Activated CD4-positive, alpha-beta T cell treated with anti-CD3 and anti-CD28 coated beads for 36 hours (primary cell): ENCODE measurements around the gene EPC1. TPM values are rescaled to one million over a fixed set of nuclear protein-coding genes. Genes with fewer than 3 reads are reported as not detected.
"Not testable (repeated sequence)": the region's sequence is repeated elsewhere in the genome, so short reads cannot be mapped to it uniquely, and the experiment has no call there.

Experiments
- ATAC-seq: fragments of 200-7000 bp; cut with Tn5 transposase; one replicate; pipeline ENCODE4 v1.10.0; 2021; ENCODE audit warnings: mild to moderate bottlenecking, moderate library complexity
- CTCF ChIA-PET: fragments of 350-600 bp; sonication (Branson Sonifier 250); formaldehyde crosslinking; loops from one replicate; lab custom pipeline; 2021; ENCODE audit warnings: antibody characterized with exemption; lab: Charles Lee
- POLR2A ChIA-PET: fragments of 350-600 bp; sonication (Branson Sonifier 250); formaldehyde crosslinking; loops from one replicate; lab custom pipeline; 2021; ENCODE audit warnings: antibody characterized with exemption, inconsistent platforms; lab: Charles Lee
- DNase-seq: peaks from one replicate; pipeline ENCODE4 v3.0.0-alpha.2; 2020
- H3K27ac Mint-ChIP-seq: one replicate; pipeline ENCODE4 v1.8.0; 2021; ENCODE audit warnings: mixed read lengths
- H3K27me3 Mint-ChIP-seq: one replicate; pipeline ENCODE4 v1.8.0; 2021; ENCODE audit warnings: mixed read lengths
- H3K36me3 Mint-ChIP-seq: one replicate; pipeline ENCODE4 v1.8.0; 2021; ENCODE audit warnings: low read depth, mixed read lengths
- H3K4me1 Mint-ChIP-seq: one replicate; pipeline ENCODE4 v1.8.0; 2021; ENCODE audit warnings: mixed read lengths
- H3K4me3 Mint-ChIP-seq: one replicate; pipeline ENCODE4 v1.8.0; 2021; ENCODE audit warnings: mild to moderate bottlenecking, moderate library complexity, mixed read lengths
- H3K9me3 Mint-ChIP-seq: one replicate; pipeline ENCODE4 v1.8.0; 2021; ENCODE audit warnings: low read depth, mixed read lengths
- intact Hi-C, 2 experiments: fragments of 100-400 bp; cut with DNase I in 1 of 2; cut with micrococcal nuclease in 1 of 2; formaldehyde crosslinking; loops; one replicate each; pipeline versions ENCODE4 v1.14.2 to v1.15.1; 2022 to 2024; cut with DNase I, micrococcal nuclease
- total RNA-seq, 2 experiments: library from RNA; stranded (reverse); gene quantifications; one replicate each; pipeline ENCODE4 v1.2.3, GENCODE V29; 2021

The EPC1 gene
- 10 to 100 TPM; 28.8 to 31.0 TPM for total RNA-seq

- intact Hi-C loops, result loop anchor here (1.0 to 10.0 kb wide), 16 partner anchors 14 to 612 kb away; partner anchors contain the start of genes ARHGAP12 (in 2 of the 2), CCDC7 (in 1 of the 2), ITGB1 (in 1 of the 2) and KIF5B (in 1 of the 2)
These were observed at the start of gene EPC1 for GRCh38 chr10:32346551-32347362. Gene EPC1 (minus strand): TSS chr10:32347158. CDS start chr10:32346915, 243 bp downstream.

GRCh38 chr10:32393911-32394310, 47.0 kb upstream of the EPC1 start:
- ATAC-seq, result no peak
- ChIA-PET POLR2A (no interaction called here), CTCF (interaction anchor here (0.5 to 1.1 kb wide), 3 partner anchors 16 to 696 kb away, joined by 3 to 4 read pairs (median 3); no protein-coding TSS in a partner anchor)

More at GRCh38 chr10:32346551-32347362, at the start of gene EPC1:
- DNase-seq, result peak; percentile 92
- no peaks in the 10 kb centered on the region for H3K9me3 Mint-ChIP-seq
- peaks cover 34% of the 10 kb centered on the region for H3K36me3 Mint-ChIP-seq
- peak within 1 kb of the TSS; percentile 99 for H3K27ac Mint-ChIP-seq
- peaks cover 67% of the 10 kb centered on the region for H3K4me1 Mint-ChIP-seq
- H3K4me3 Mint-ChIP-seq, result peak within 1 kb of the TSS; percentile 84
- no peaks in the 10 kb centered on the region for H3K27me3 Mint-ChIP-seq
- ChIA-PET CTCF (interaction anchor here (0.5 to 4.1 kb wide), 12 partner anchors 9 to 100 kb away, joined by 3 to 19 read pairs (median 5); no protein-coding TSS in a partner anchor), POLR2A (interaction anchor here (1.5 kb wide), 1 partner anchor 14 kb away, joined by 3 read pairs; no protein-coding TSS in a partner anchor)
- ATAC-seq, result peak; percentile 79

GRCh38 chr10:32392284-32392683, 45.3 kb upstream of the EPC1 start:
- POLR2A ChIA-PET, H3K4me1 Mint-ChIP-seq, DNase-seq, H3K4me3 Mint-ChIP-seq, H3K27me3 Mint-ChIP-seq, intact Hi-C loops, H3K36me3 Mint-ChIP-seq, ATAC-seq, CTCF ChIA-PET, H3K27ac Mint-ChIP-seq, H3K9me3 Mint-ChIP-seq: not testable (repeated sequence)

More at GRCh38 chr10:32393911-32394310, 47.0 kb upstream of the EPC1 start:
- peaks cover 1% of the 10 kb centered on the region for H3K4me1 Mint-ChIP-seq
- no peak for DNase-seq
- no peaks in the 10 kb centered on the region for H3K9me3 Mint-ChIP-seq
- H3K36me3 Mint-ChIP-seq, result no peaks in the 10 kb centered on the region
- intact Hi-C loops, result no loop called here
- H3K27me3 Mint-ChIP-seq, result no peaks in the 10 kb centered on the region
- H3K27ac Mint-ChIP-seq, result no peak overlapping the region
- no peak overlapping the region for H3K4me3 Mint-ChIP-seq

- H3K4me1 Mint-ChIP-seq, result peaks cover 14% of the 10 kb centered on the region
- no peak overlapping the region for H3K4me3 Mint-ChIP-seq
- intact Hi-C loops, result no loop called here
- ChIA-PET POLR2A (interaction anchor here (0.6 kb wide), 2 partner anchors 73 to 427 kb away, joined by 3 read pairs; no protein-coding TSS in a partner anchor), CTCF (interaction anchor here (0.6 kb wide), 2 partner anchors 26 to 614 kb away, joined by 3 read pairs; no protein-coding TSS in a partner anchor)
- no peak for ATAC-seq
- no peaks in the 10 kb centered on the region for H3K9me3 Mint-ChIP-seq
- H3K27ac Mint-ChIP-seq, result no peak overlapping the region
- H3K27me3 Mint-ChIP-seq, result no peaks in the 10 kb centered on the region
- DNase-seq, result no peak
- H3K36me3 Mint-ChIP-seq, result no peaks in the 10 kb centered on the region
These were observed 43.2 kb upstream of the EPC1 start for GRCh38 chr10:32390193-32390592.

- no peak overlapping the region for H3K27ac Mint-ChIP-seq
- intact Hi-C loops, result no loop called here
- H3K4me3 Mint-ChIP-seq, result no peak overlapping the region
- no peaks in the 10 kb centered on the region for H3K36me3 Mint-ChIP-seq
- no peak for ATAC-seq
- peaks cover 14% of the 10 kb centered on the region for H3K4me1 Mint-ChIP-seq
- ChIA-PET POLR2A (no interaction called here), CTCF (interaction anchor here (1.1 kb wide), 1 partner anchor 21 kb away, joined by 3 read pairs; no protein-coding TSS in a partner anchor)
- H3K27me3 Mint-ChIP-seq, result no peaks in the 10 kb centered on the region
- no peak for DNase-seq
- H3K9me3 Mint-ChIP-seq, result no peaks in the 10 kb centered on the region
These were observed 41.5 kb upstream of the EPC1 start for GRCh38 chr10:32388258-32389027.

- Mint-ChIP-seq H3K4me3 (no peak overlapping the region), H3K9me3 (no peaks in the 10 kb centered on the region), H3K27me3 (no peaks in the 10 kb centered on the region), H3K4me1 (peaks cover 14% of the 10 kb centered on the region), H3K27ac (no peak overlapping the region), H3K36me3 (no peaks in the 10 kb centered on the region)
- intact Hi-C loops, result no loop called here
- ChIA-PET CTCF (interaction anchor here (1.0 kb wide), 1 partner anchor 63 kb away, joined by 4 read pairs; no protein-coding TSS in a partner anchor), POLR2A (no interaction called here)
- DNase-seq, result no peak
- no peak for ATAC-seq
These were observed 39.8 kb upstream of the EPC1 start for GRCh38 chr10:32386623-32387260.

- Mint-ChIP-seq H3K4me1 (peaks cover 14% of the 10 kb centered on the region), H3K36me3 (no peaks in the 10 kb centered on the region), H3K4me3 (no peak overlapping the region), H3K27ac (no peak overlapping the region), H3K27me3 (no peaks in the 10 kb centered on the region), H3K9me3 (no peaks in the 10 kb centered on the region)
- ChIA-PET POLR2A (interaction anchor here (0.6 kb wide), 2 partner anchors 21 to 49 kb away, joined by 4 to 9 read pairs; no protein-coding TSS in a partner anchor), CTCF (interaction anchor here (1.1 to 1.6 kb wide), 3 partner anchors 13 to 52 kb away, joined by 3 to 7 read pairs (median 3); no protein-coding TSS in a partner anchor)
- DNase-seq (no peak), ATAC-seq (no peak)
- intact Hi-C loops, result no loop called here
These were observed 37.2 kb upstream of the EPC1 start for GRCh38 chr10:32384171-32384570.

- Mint-ChIP-seq H3K4me3 (no peak overlapping the region), H3K4me1 (no peaks in the 10 kb centered on the region), H3K9me3 (no peaks in the 10 kb centered on the region), H3K27ac (no peak overlapping the region), H3K27me3 (no peaks in the 10 kb centered on the region), H3K36me3 (peaks cover 2% of the 10 kb centered on the region)
- no peak for DNase-seq
- intact Hi-C loops, result no loop called here
- ChIA-PET POLR2A (no interaction called here), CTCF (no interaction called here)
- no peak for ATAC-seq
These were observed 34.2 kb upstream of the EPC1 start for GRCh38 chr10:32381165-32381564.

GRCh38 chr10:32379950-32380551, 33.1 kb upstream of the EPC1 start:
- H3K4me3 Mint-ChIP-seq, result no peak overlapping the region
- no peaks in the 10 kb centered on the region for H3K9me3 Mint-ChIP-seq
- H3K27me3 Mint-ChIP-seq, result no peaks in the 10 kb centered on the region
- no peak for DNase-seq
- H3K36me3 Mint-ChIP-seq, result peaks cover 2% of the 10 kb centered on the region
- ChIA-PET CTCF (interaction anchor here (1.4 to 3.6 kb wide), 3 partner anchors 11 to 66 kb away, joined by 3 to 9 read pairs (median 6); no protein-coding TSS in a partner anchor), POLR2A (no interaction called here)
- intact Hi-C loops, result loop anchor here (1.0 to 10.0 kb wide), 17 partner anchors 33 to 1678 kb away; partner anchors contain the start of genes ARHGAP12 (in 1 of the 2), EPC1 (in 1 of the 2), ITGB1 (in 1 of the 2) and KIF5B (in 1 of the 2)
- peaks cover 5% of the 10 kb centered on the region for H3K4me1 Mint-ChIP-seq
- ATAC-seq, result no peak
- no peak overlapping the region for H3K27ac Mint-ChIP-seq

GRCh38 chr10:32379318-32379949, 32.5 kb upstream of the EPC1 start:
- intact Hi-C loops, result loop anchor here (1.0 to 10.0 kb wide), 17 partner anchors 33 to 1677 kb away; partner anchors contain the start of genes ARHGAP12 (in 1 of the 2), EPC1 (in 1 of the 2), ITGB1 (in 1 of the 2) and KIF5B (in 1 of the 2)
- H3K9me3 Mint-ChIP-seq, result no peaks in the 10 kb centered on the region
- H3K4me1 Mint-ChIP-seq, result peaks cover 11% of the 10 kb centered on the region
- H3K27ac Mint-ChIP-seq, result no peak overlapping the region
- POLR2A ChIA-PET, result no interaction called here
- CTCF ChIA-PET, result interaction anchor here (0.7 to 3.6 kb wide), 8 partner anchors 9 to 71 kb away, joined by 3 to 10 read pairs (median 6); partner anchors contain the start of gene CCDC7
- H3K27me3 Mint-ChIP-seq, result no peaks in the 10 kb centered on the region
- peaks cover 2% of the 10 kb centered on the region for H3K36me3 Mint-ChIP-seq
- DNase-seq (peak; percentile 41), ATAC-seq (peak; percentile 26)
- H3K4me3 Mint-ChIP-seq, result no peak overlapping the region
